Caco-2 (cell line): ENCODE data around the gene UGT1A3. TPM values are rescaled to one million over a fixed set of nuclear protein-coding genes. Genes with fewer than 3 reads are reported as not detected.

Experiments used
- BruUV-seq: library from RNA; stranded (reverse); fragments of 400-500 nt; replicated peaks from 2 replicates; lab custom pipeline; 2021; lab: Mats Ljungman, UMichigan
- CTCF ChIA-PET: fragments of 300-600 bp; sonication (Branson Sonifier 250); formaldehyde crosslinking; loops from one replicate; lab custom pipeline; 2022; ENCODE audit warnings: antibody characterized with exemption; lab: Charles Lee
- POLR2A ChIA-PET: fragments of 300-600 bp; sonication (Branson Sonifier 250); formaldehyde crosslinking; loops from one replicate; lab custom pipeline; 2022; ENCODE audit warnings: antibody characterized with exemption; lab: Charles Lee
- DNase-seq, 2 experiments: peaks; one replicate each; pipeline versions ENCODE4 v3.0.0 to v3.0.0-alpha.2; 2020 to 2022
- H3K27me3 ChIP-seq: replicated peaks from 2 replicates; pipeline ENCODE4 v1.6.0; 2011; ENCODE audit warnings: low read length; ENCODE audit not compliant: control insufficient read depth, insufficient read depth
- H3K36me3 ChIP-seq: 2 replicates; pipeline ENCODE4 v1.5.1; 2011; ENCODE audit warnings: low read length; ENCODE audit not compliant: control insufficient read depth, insufficient read depth
- H3K4me1 ChIP-seq: fragments of 250-450 bp; sonication (Bioruptor Pico); 2 replicates; pipeline ENCODE4 v1.5.1; 2020; ENCODE audit warnings: mild to moderate bottlenecking
- H3K4me3 ChIP-seq: 2 replicates; pipeline ENCODE4 v1.5.1; 2011; ENCODE audit warnings: low read depth, mild to moderate bottlenecking, control low read depth, low read length
- H3K9me3 ChIP-seq: fragments of 250-450 bp; sonication (Bioruptor Pico); 2 replicates; pipeline ENCODE4 v1.5.1; 2020; ENCODE audit warnings: mild to moderate bottlenecking, moderate library complexity
- H3K27ac Mint-ChIP-seq: one replicate; pipeline ENCODE4 v1.8.0; 2022; ENCODE audit warnings: mixed read lengths; ENCODE audit not compliant: unreplicated experiment
- H3K27me3 Mint-ChIP-seq: one replicate; pipeline ENCODE4 v1.8.0; 2022; ENCODE audit warnings: mixed read lengths; ENCODE audit not compliant: insufficient read depth, unreplicated experiment
- H3K36me3 Mint-ChIP-seq: one replicate; pipeline ENCODE4 v1.8.0; 2022; ENCODE audit warnings: mild to moderate bottlenecking, mixed read lengths; ENCODE audit not compliant: insufficient read depth, unreplicated experiment
- H3K4me1 Mint-ChIP-seq: one replicate; pipeline ENCODE4 v1.8.0; 2022; ENCODE audit warnings: low read depth, mixed read lengths; ENCODE audit not compliant: unreplicated experiment
- H3K4me3 Mint-ChIP-seq: one replicate; pipeline ENCODE4 v1.8.0; 2022; ENCODE audit warnings: mild to moderate bottlenecking, moderate library complexity, mixed read lengths; ENCODE audit not compliant: unreplicated experiment
- H3K9me3 Mint-ChIP-seq: one replicate; pipeline ENCODE4 v1.8.0; 2022; ENCODE audit warnings: mixed read lengths; ENCODE audit not compliant: unreplicated experiment
- intact Hi-C: fragments of 100-400 bp; cut with micrococcal nuclease; formaldehyde crosslinking; loops from one replicate; pipeline ENCODE4 v1.10.0; 2022; ENCODE audit not compliant: unreplicated experiment
- total RNA-seq: library from RNA; stranded (reverse); gene quantifications from 2 replicates; pipeline ENCODE4 v1.2.3, GENCODE V29; 2022
- TF ChIP-seq, protein P1 (sequence below), 2 experiments: fragments of 200-600 bp in 1 of 2; IDR thresholded peaks; 1 replicate in 1 of 2; 2 replicates in 1 of 2; pipeline versions ENCODE4 v1.5.1 to v1.8.0; 2011 to 2022; ENCODE audit warnings: antibody characterized with exemption in 1 of 2, control low read depth in 1 of 2, inconsistent platforms in 1 of 2, low read depth in 1 of 2, low read length in 1 of 2, mild to moderate bottlenecking in 1 of 2, moderate library complexity in 1 of 2; ENCODE audit not compliant: insufficient read depth in 1 of 2, severe bottlenecking in 1 of 2, unreplicated experiment in 1 of 2

The UGT1A3 gene
- total RNA-seq, 1 experiment from 2014 or later: 0.64 TPM

DNA sequence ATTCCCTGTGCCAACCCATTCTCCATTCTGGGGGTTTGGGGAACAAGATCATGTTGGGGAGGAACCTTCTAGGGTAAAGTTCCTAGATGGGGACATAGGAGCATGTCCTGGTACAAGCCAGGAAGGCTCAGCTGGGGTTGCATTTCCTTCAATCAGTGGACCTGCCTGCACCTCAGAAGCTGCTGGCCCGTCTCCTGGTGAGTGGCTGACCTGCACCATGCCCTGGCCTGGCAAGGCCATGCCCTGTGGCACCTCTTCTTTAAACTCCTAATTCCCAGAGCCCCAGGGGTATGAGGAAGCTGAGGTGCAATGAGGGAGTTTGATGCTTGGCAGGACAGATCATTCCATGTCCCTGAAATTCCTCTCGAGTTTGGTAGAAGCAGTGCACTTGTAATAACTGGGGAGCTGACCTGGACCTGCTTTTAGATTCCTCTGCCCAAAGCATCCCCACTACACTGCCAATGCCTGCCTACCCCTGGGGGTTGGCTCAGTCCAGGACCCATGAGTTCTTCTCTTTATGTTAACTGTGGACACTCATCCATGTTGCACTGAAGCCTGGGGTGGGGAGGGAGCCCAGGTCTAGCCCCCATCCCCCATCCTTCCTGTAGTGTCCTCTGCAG lies 74.6 kb downstream of the UGT1A3 start:
- H3K9me3 ChIP-seq: no peaks in the 10 kb centered on the region
- Mint-ChIP-seq H3K9me3 (no peaks in the 10 kb centered on the region), H3K4me1 (no peaks in the 10 kb centered on the region), H3K36me3 (no peaks in the 10 kb centered on the region), H3K4me3 (no peak overlapping the region), H3K27me3 (no peaks in the 10 kb centered on the region), H3K27ac (no peak overlapping the region)
- no peak for DNase-seq
- H3K36me3 ChIP-seq: no peaks in the 10 kb centered on the region
- BruUV-seq: no TSS peak
- intact Hi-C loops: no loop called here
- TF ChIP-seq, protein P1, sequence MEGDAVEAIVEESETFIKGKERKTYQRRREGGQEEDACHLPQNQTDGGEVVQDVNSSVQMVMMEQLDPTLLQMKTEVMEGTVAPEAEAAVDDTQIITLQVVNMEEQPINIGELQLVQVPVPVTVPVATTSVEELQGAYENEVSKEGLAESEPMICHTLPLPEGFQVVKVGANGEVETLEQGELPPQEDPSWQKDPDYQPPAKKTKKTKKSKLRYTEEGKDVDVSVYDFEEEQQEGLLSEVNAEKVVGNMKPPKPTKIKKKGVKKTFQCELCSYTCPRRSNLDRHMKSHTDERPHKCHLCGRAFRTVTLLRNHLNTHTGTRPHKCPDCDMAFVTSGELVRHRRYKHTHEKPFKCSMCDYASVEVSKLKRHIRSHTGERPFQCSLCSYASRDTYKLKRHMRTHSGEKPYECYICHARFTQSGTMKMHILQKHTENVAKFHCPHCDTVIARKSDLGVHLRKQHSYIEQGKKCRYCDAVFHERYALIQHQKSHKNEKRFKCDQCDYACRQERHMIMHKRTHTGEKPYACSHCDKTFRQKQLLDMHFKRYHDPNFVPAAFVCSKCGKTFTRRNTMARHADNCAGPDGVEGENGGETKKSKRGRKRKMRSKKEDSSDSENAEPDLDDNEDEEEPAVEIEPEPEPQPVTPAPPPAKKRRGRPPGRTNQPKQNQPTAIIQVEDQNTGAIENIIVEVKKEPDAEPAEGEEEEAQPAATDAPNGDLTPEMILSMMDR (IDR thresholded peaks at IDR 0.05; ENCODE audit: insufficient read depth in 1 of 2, low read depth in 1 of 2, low read length in 1 of 2, severe bottlenecking in 1 of 2, unreplicated experiment in 1 of 2): no peak
- H3K27me3 ChIP-seq: no peaks in the 10 kb centered on the region
- ChIA-PET CTCF (no interaction called here), POLR2A (no interaction called here)
- no peak overlapping the region for H3K4me3 ChIP-seq
- no peaks in the 10 kb centered on the region for H3K4me1 ChIP-seq

DNA sequence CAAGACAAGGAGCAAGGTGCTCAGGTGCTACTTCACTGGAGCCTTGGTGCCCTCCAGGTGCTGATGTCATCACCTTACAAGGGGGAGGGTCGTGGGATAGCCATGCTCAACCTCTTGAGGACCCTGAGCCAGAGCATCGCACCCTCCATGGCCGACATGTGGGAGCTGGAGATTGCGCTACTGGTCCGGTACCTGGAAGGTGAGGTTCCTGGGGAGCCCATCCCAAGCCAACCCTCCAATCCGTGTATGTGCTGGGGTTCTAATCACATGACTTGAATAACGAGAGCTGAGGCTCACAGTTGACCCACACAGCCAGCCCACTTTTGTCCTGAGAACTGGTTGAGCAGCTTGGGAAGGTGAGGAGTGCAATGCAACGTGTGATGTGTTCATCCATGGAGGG lies 75.2 kb downstream of the UGT1A3 start:
- Histone ChIP-seq H3K9me3 (no peaks in the 10 kb centered on the region), H3K4me1 (no peaks in the 10 kb centered on the region), H3K27me3 (no peaks in the 10 kb centered on the region), H3K4me3 (no peak overlapping the region), H3K36me3 (no peaks in the 10 kb centered on the region)
- H3K4me3 Mint-ChIP-seq: no peak overlapping the region
- TF ChIP-seq, protein P1 (IDR thresholded peaks at IDR 0.05; ENCODE audit: insufficient read depth in 1 of 2, low read depth in 1 of 2, low read length in 1 of 2, severe bottlenecking in 1 of 2, unreplicated experiment in 1 of 2): no peak
- no peaks in the 10 kb centered on the region for H3K27me3 Mint-ChIP-seq
- POLR2A ChIA-PET: no interaction called here
- no peaks in the 10 kb centered on the region for H3K36me3 Mint-ChIP-seq
- no peaks in the 10 kb centered on the region for H3K4me1 Mint-ChIP-seq
- intact Hi-C loops: loop anchor here (1.0 kb wide), 1 partner anchor 19 kb away; no protein-coding TSS in a partner anchor
- H3K9me3 Mint-ChIP-seq: no peaks in the 10 kb centered on the region
- CTCF ChIA-PET: no interaction called here
- DNase-seq: no peak
- no TSS peak for BruUV-seq
- no peak overlapping the region for H3K27ac Mint-ChIP-seq

DNA sequence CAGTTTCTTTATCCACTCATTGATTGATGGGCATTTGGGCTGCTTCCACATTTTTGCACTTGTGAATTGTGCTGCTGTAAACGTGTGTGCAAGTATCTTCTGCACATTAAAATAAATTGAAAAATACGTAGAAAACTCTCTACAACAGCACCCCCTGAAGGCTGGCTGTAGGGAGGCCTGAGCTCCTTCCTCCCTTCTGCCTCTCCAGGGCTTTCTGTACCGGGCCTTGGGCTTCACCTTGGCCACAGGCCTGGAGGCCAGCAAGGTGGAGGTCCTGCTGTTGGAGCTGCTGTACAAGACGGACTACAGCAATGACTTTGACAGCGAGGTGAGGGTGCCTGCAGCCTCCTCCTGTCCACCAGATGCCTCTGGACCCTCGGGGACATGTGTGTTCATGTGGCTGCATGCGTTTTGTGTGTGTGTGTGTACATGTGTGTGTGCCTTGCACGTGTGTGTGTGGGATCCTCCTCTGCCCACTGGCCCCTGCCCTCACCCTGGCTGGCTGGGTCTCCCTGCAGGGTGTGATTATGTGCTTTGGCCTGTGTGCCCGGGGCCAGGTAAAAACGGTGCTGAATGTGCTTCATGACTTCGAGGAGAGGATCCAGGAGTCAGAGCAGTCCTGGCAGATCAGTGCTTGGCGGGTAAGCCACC lies 78.5 kb downstream of the UGT1A3 start:
- POLR2A ChIA-PET: no interaction called here
- TF ChIP-seq, protein P1 (IDR thresholded peaks at IDR 0.05; ENCODE audit: insufficient read depth in 1 of 2, low read depth in 1 of 2, low read length in 1 of 2, severe bottlenecking in 1 of 2, unreplicated experiment in 1 of 2): no peak
- H3K36me3 Mint-ChIP-seq: no peaks in the 10 kb centered on the region
- H3K27me3 Mint-ChIP-seq: no peaks in the 10 kb centered on the region
- H3K9me3 Mint-ChIP-seq: no peaks in the 10 kb centered on the region
- no peaks in the 10 kb centered on the region for H3K27me3 ChIP-seq
- CTCF ChIA-PET: no interaction called here
- H3K4me3 Mint-ChIP-seq: no peak overlapping the region
- H3K4me3 ChIP-seq: no peak overlapping the region
- no peak for DNase-seq
- no TSS peak for BruUV-seq
- H3K4me1 ChIP-seq: no peaks in the 10 kb centered on the region
- H3K27ac Mint-ChIP-seq: no peak overlapping the region
- intact Hi-C loops: no loop called here
- no peaks in the 10 kb centered on the region for H3K9me3 ChIP-seq
- H3K4me1 Mint-ChIP-seq: no peaks in the 10 kb centered on the region
- no peaks in the 10 kb centered on the region for H3K36me3 ChIP-seq
